Coronary artery (tissue), 2 donors: ENCODE measurements around the gene GAP43.

Experiments
- DNase-seq: peaks from one replicate; pipeline ENCODE4 v3.0.0-alpha.2; 2017; ENCODE audit warnings: low spot score
- H3K27ac ChIP-seq, 2 donors: fragments of 200-600 bp; sonication (generic); one replicate each; pipeline ENCODE4 v1.5.1; 2016 to 2019
- H3K4me3 ChIP-seq: fragments of 200-600 bp; sonication (generic); 2 replicates; pipeline ENCODE4 v1.5.1; 2016; ENCODE audit warnings: mild to moderate bottlenecking, moderate library complexity
- TF ChIP-seq, protein P1 (sequence below): fragments of 200-600 bp; sonication (generic); IDR thresholded peaks from one replicate; pipeline ENCODE4 v1.5.1; 2019; ENCODE audit warnings: antibody characterized with exemption

The GAP43 gene

DNA sequence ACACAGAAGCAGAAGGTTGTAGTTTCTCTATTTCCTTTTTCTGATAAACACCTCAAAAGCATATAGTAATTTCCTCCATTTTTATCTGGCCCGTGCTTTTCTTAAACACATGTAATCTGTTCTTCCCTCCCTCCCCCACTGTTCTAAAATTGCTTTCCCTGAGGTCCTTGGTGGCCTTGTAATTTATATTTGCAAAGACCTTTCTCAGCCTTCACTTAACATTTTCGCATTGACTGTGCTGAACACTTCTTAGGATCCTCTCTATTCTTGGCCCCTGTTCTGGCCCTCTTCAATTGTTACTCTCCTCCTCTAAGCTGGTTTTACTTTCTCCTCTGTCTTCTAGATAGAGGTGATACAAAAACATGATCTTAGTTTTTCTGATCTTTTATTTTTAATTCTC is 28.3 kb downstream of the GAP43 start:
- no peak overlapping the region for H3K27ac ChIP-seq
- no peak for DNase-seq
- no peak overlapping the region for H3K4me3 ChIP-seq
- TF ChIP-seq, protein P1, sequence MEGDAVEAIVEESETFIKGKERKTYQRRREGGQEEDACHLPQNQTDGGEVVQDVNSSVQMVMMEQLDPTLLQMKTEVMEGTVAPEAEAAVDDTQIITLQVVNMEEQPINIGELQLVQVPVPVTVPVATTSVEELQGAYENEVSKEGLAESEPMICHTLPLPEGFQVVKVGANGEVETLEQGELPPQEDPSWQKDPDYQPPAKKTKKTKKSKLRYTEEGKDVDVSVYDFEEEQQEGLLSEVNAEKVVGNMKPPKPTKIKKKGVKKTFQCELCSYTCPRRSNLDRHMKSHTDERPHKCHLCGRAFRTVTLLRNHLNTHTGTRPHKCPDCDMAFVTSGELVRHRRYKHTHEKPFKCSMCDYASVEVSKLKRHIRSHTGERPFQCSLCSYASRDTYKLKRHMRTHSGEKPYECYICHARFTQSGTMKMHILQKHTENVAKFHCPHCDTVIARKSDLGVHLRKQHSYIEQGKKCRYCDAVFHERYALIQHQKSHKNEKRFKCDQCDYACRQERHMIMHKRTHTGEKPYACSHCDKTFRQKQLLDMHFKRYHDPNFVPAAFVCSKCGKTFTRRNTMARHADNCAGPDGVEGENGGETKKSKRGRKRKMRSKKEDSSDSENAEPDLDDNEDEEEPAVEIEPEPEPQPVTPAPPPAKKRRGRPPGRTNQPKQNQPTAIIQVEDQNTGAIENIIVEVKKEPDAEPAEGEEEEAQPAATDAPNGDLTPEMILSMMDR, result no peak

DNA sequence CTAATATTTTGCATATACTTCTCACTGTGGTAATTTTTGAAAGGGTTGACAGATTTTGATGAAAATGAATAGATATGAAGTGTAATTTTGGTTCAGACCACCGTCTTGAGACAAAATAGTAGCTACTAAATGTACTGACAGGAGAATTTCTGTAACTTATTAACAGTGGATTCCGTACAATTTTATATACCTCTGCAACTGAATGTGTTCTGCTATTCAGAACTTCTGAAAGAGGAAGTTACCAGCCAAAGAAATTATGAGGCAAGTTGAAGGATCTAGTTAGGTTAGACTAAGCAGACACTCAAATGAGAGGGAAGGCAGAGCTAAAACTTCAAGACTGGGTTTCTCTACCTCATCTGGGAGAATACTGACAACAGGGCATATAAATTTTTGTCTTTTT is 29.4 kb downstream of the GAP43 start:
- no peak for DNase-seq
- Histone ChIP-seq H3K4me3 (no peak overlapping the region), H3K27ac (no peak overlapping the region)
- TF ChIP-seq, protein P1, result no peak

GRCh38 chr3:115655761-115656282 is 32.5 kb downstream of the GAP43 start:
- TF ChIP-seq, protein P1, result no peak
- no peak overlapping the region for H3K4me3 ChIP-seq
- H3K27ac ChIP-seq, result no peak overlapping the region
- DNase-seq, result no peak

- no peak for DNase-seq
- TF ChIP-seq, protein P1, result no peak
- H3K4me3 ChIP-seq, result no peak overlapping the region
- peak overlapping the region; percentile 91 to 99 for H3K27ac ChIP-seq
Measured at GRCh38 chr3:115657168-115657567, 33.9 kb downstream of the GAP43 start.

GRCh38 chr3:115658032-115658336 is 34.7 kb downstream of the GAP43 start:
- TF ChIP-seq, protein P1, result no peak
- peak overlapping the region; percentile 75 for H3K4me3 ChIP-seq
- DNase-seq, result no peak
- H3K27ac ChIP-seq, result peak overlapping the region; percentile 91 to 99

GRCh38 chr3:115658337-115659181 is 35.2 kb downstream of the GAP43 start:
- peak overlapping the region; percentile 75 for H3K4me3 ChIP-seq
- DNase-seq, result peak; percentile 90
- peak overlapping the region; percentile 91 to 99 for H3K27ac ChIP-seq
- TF ChIP-seq, protein P1, result no peak
